K562 (cell line): ENCODE results near the gene SCN4A.

Experiments used
- CEBPB ChIP-seq: fragments of 450-650 bp; IDR thresholded peaks from 2 replicates; pipeline ENCODE4 v1.6.1; 2016; ENCODE audit warnings: missing genetic modification characterization, missing compliant biosample characterization
- DNMT1 ChIP-seq: fragments of 450-650 bp; IDR thresholded peaks from 2 replicates; pipeline ENCODE4 v1.6.1; 2016; ENCODE audit warnings: antibody characterized with exemption, mild to moderate bottlenecking
- EZH2 ChIP-seq: IDR thresholded peaks from 2 replicates; pipeline ENCODE4 v1.6.1; 2012; ENCODE audit warnings: low read depth, mild to moderate bottlenecking, inconsistent platforms, low read length, borderline replicate concordance
- HEY1 ChIP-seq: fragments of 250-450 bp; sonication (Bioruptor Pico); IDR thresholded peaks from 2 replicates; pipeline ENCODE4 v1.5.0; 2020; ENCODE audit warnings: mild to moderate bottlenecking, moderate library complexity, borderline replicate concordance
- PHF8 ChIP-seq: fragments of 200-600 bp; sonication (generic); IDR thresholded peaks from 2 replicates; pipeline ENCODE4 v1.6.1; 2012; ENCODE audit warnings: mixed run types, mild to moderate bottlenecking, inconsistent platforms, low read length, moderate library complexity, borderline replicate concordance
- RAD21 ChIP-seq, 2 experiments: fragments of 250-450 bp in 1 of 2; fragments of 450-650 bp in 1 of 2; sonication (Bioruptor Pico) in 1 of 2; formaldehyde crosslinking in 1 of 2; IDR thresholded peaks in 1 of 2; conservative IDR thresholded peaks in 1 of 2; 2 replicates each; pipeline versions ENCODE4 v1.4.0 to v1.8.0; 2020 to 2022; ENCODE audit warnings: mild to moderate bottlenecking in 2 of 2, moderate library complexity in 1 of 2
- RFX5 ChIP-seq: IDR thresholded peaks from 2 replicates; pipeline ENCODE4 v1.6.1; 2011; ENCODE audit warnings: low read depth, mild to moderate bottlenecking, improper control_type of control experiment, low read length
- TAF1 ChIP-seq: IDR thresholded peaks from 2 replicates; pipeline ENCODE4 v1.6.1; 2011; ENCODE audit warnings: mild to moderate bottlenecking, low read length, moderate library complexity; ENCODE audit not compliant: insufficient read depth, control insufficient read depth, severe bottlenecking; ENCODE audit errors: extremely low read depth
- TCFL5 ChIP-seq: fragments of 250-450 bp; sonication (Bioruptor Pico); conservative IDR thresholded peaks from 2 replicates; pipeline ENCODE4 v1.6.1; 2021; ENCODE audit warnings: mild to moderate bottlenecking, moderate library complexity, matching md5 sums
- TF ChIP-seq, protein P1 (sequence below): sonication (generic); formaldehyde crosslinking; IDR thresholded peaks from 2 replicates; pipeline ENCODE4 v1.8.1; 2023; ENCODE audit warnings: missing genetic modification reagents, mild to moderate bottlenecking, borderline replicate concordance
- TF ChIP-seq, protein P2 (sequence below): sonication (generic); formaldehyde crosslinking; IDR thresholded peaks from 2 replicates; pipeline ENCODE4 v1.9.0; 2022; ENCODE audit warnings: mild to moderate bottlenecking, missing genetic modification reagents
- TF ChIP-seq, protein P3 (sequence below), 3 experiments: IDR thresholded peaks in 2 of 3; conservative IDR thresholded peaks in 1 of 3; 2 replicates each; pipeline ENCODE4 v1.5.1; 2011 to 2012; ENCODE audit warnings: low read length in 3 of 3, mild to moderate bottlenecking in 3 of 3, control low read depth in 2 of 3, improper control_type of control experiment in 1 of 3, inconsistent platforms in 1 of 3, low read depth in 1 of 3, mixed read lengths in 1 of 3, moderate library complexity in 1 of 3; ENCODE audit not compliant: insufficient read depth in 2 of 3

- TF ChIP-seq, protein P1, sequence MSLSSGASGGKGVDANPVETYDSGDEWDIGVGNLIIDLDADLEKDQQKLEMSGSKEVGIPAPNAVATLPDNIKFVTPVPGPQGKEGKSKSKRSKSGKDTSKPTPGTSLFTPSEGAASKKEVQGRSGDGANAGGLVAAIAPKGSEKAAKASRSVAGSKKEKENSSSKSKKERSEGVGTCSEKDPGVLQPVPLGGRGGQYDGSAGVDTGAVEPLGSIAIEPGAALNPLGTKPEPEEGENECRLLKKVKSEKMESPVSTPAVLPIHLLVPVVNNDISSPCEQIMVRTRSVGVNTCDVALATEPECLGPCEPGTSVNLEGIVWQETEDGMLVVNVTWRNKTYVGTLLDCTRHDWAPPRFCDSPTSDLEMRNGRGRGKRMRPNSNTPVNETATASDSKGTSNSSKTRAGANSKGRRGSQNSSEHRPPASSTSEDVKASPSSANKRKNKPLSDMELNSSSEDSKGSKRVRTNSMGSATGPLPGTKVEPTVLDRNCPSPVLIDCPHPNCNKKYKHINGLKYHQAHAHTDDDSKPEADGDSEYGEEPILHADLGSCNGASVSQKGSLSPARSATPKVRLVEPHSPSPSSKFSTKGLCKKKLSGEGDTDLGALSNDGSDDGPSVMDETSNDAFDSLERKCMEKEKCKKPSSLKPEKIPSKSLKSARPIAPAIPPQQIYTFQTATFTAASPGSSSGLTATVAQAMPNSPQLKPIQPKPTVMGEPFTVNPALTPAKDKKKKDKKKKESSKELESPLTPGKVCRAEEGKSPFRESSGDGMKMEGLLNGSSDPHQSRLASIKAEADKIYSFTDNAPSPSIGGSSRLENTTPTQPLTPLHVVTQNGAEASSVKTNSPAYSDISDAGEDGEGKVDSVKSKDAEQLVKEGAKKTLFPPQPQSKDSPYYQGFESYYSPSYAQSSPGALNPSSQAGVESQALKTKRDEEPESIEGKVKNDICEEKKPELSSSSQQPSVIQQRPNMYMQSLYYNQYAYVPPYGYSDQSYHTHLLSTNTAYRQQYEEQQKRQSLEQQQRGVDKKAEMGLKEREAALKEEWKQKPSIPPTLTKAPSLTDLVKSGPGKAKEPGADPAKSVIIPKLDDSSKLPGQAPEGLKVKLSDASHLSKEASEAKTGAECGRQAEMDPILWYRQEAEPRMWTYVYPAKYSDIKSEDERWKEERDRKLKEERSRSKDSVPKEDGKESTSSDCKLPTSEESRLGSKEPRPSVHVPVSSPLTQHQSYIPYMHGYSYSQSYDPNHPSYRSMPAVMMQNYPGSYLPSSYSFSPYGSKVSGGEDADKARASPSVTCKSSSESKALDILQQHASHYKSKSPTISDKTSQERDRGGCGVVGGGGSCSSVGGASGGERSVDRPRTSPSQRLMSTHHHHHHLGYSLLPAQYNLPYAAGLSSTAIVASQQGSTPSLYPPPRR (CRISPR knock-in tag): no peak
- TF ChIP-seq, protein P2, sequence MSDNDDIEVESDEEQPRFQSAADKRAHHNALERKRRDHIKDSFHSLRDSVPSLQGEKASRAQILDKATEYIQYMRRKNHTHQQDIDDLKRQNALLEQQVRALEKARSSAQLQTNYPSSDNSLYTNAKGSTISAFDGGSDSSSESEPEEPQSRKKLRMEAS (CRISPR knock-in tag): no peak
- TF ChIP-seq HEY1 (CRISPR knock-in tag) (no peak), TAF1 (no peak), CEBPB (tag) (no peak), PHF8 (no peak), DNMT1 (no peak), TCFL5 (no peak), EZH2 (no peak), RFX5 (no peak), RAD21 (CRISPR knock-in tag; conservative IDR thresholded peaks at IDR 0.05 in 1 of 2, IDR thresholded peaks at IDR 0.05 in 1 of 2) (no peak)
- TF ChIP-seq, protein P3, sequence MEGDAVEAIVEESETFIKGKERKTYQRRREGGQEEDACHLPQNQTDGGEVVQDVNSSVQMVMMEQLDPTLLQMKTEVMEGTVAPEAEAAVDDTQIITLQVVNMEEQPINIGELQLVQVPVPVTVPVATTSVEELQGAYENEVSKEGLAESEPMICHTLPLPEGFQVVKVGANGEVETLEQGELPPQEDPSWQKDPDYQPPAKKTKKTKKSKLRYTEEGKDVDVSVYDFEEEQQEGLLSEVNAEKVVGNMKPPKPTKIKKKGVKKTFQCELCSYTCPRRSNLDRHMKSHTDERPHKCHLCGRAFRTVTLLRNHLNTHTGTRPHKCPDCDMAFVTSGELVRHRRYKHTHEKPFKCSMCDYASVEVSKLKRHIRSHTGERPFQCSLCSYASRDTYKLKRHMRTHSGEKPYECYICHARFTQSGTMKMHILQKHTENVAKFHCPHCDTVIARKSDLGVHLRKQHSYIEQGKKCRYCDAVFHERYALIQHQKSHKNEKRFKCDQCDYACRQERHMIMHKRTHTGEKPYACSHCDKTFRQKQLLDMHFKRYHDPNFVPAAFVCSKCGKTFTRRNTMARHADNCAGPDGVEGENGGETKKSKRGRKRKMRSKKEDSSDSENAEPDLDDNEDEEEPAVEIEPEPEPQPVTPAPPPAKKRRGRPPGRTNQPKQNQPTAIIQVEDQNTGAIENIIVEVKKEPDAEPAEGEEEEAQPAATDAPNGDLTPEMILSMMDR (IDR thresholded peaks at IDR 0.05 in 2 of 3, conservative IDR thresholded peaks at IDR 0.05 in 1 of 3; ENCODE audit: insufficient read depth in 2 of 3, low read depth in 1 of 3, low read length in 3 of 3): no peak
Observed at GRCh38 chr17:63939401-63939800, 33.3 kb downstream of the SCN4A start.
